ENCODE data around the gene CPPED1. TPM values are rescaled to one million over a fixed set of nuclear protein-coding genes. Genes with fewer than 3 reads are reported as not detected.
A peak's percentile ranks its signal among the peaks of the same experiment; 100 is the strongest.

The CPPED1 gene
- total and polyA plus RNA-seq, 2 of the 4 experiments (the other 2 are of a cell fraction): 5.1 to 6.5 TPM

- Histone ChIP-seq H2BK5ac (ENCODE audit: low read depth, low read length, poor library complexity, severe bottlenecking) (no peak overlapping the region), H2BK15ac (ENCODE audit: low read depth, low read length) (no peak overlapping the region), H3K9me3 (ENCODE audit: control insufficient read depth, insufficient read depth, low read length) (no peaks in the 10 kb centered on the region), H3K4me1 (ENCODE audit: control insufficient read depth, insufficient read depth, low read length) (no peaks in the 10 kb centered on the region), H3K79me1 (ENCODE audit: low read depth in 1 of 2, low read length in 2 of 2) (no peaks in the 10 kb centered on the region), H3K4ac (ENCODE audit: low read depth, low read length) (no peak overlapping the region), H3K56ac (ENCODE audit: extremely low read depth, insufficient read depth, low read length) (no peak overlapping the region), H3K27ac (ENCODE audit: insufficient read depth, low read length) (no peak overlapping the region), H3K4me2 (ENCODE audit: low read depth, low read length) (no peak overlapping the region), H2AK9ac (replicated peaks; ENCODE audit: low read depth, low read length, poor library complexity) (no peak overlapping the region), H2BK20ac (ENCODE audit: low read depth, low read length) (no peak overlapping the region), H2AK5ac (ENCODE audit: low read depth, low read length) (no peak overlapping the region), H3K9ac (ENCODE audit: low read depth, low read length) (no peak overlapping the region), H3K14ac (replicated peaks; ENCODE audit: low read depth, low read length) (no peak overlapping the region), H3K9me1 (ENCODE audit: insufficient read depth, low read length) (no peaks in the 10 kb centered on the region), H4K8ac (ENCODE audit: low read depth in 2 of 2, low read length in 2 of 2) (no peak overlapping the region), H2BK120ac (ENCODE audit: low read depth, low read length) (no peak overlapping the region), H3K4me3 (ENCODE audit: insufficient read depth, low read depth, low read length) (no peak overlapping the region), H4K20me1 (ENCODE audit: insufficient read depth, low read length) (no peaks in the 10 kb centered on the region), H2AFZ (replicated peaks; ENCODE audit: low read length, poor library complexity) (no peak overlapping the region), H3K23ac (ENCODE audit: low read depth, low read length) (no peak overlapping the region), H4K5ac (ENCODE audit: low read depth, low read length) (no peak overlapping the region), H3K18ac (ENCODE audit: low read depth, low read length) (no peak overlapping the region), H3K27me3 (ENCODE audit: control insufficient read depth, insufficient read depth, low read length) (no peaks in the 10 kb centered on the region), H4K91ac (ENCODE audit: insufficient read depth, low read depth, low read length) (no peak overlapping the region), H3K36me3 (ENCODE audit: control insufficient read depth, insufficient read depth, low read length) (no peaks in the 10 kb centered on the region)
- dilution Hi-C loops (cut with HindIII; ENCODE audit: low sequenced_read_pairs, unreplicated experiment) (no loop called here), intact Hi-C loops (cut with micrococcal nuclease) (no loop called here), in situ Hi-C loops (cut with MboI; ENCODE audit: low sequenced_read_pairs) (no loop called here)
- ChIA-PET POLR2A (ENCODE audit: unreplicated experiment) (no interaction called here), CTCF (no interaction called here)
- ATAC-seq (ENCODE audit: low read depth) (no peak), DNase-seq (peak; percentile 13)
- no peak for TF ChIP-seq RFX5 (IDR thresholded peaks at IDR 0.05; ENCODE audit: low read depth, low read length)
- no peak for TF ChIP-seq MAFK (IDR thresholded peaks at IDR 0.05; ENCODE audit: low read depth, low read length)
- TF ChIP-seq RCOR1 (IDR thresholded peaks at IDR 0.05; ENCODE audit: insufficient replicate concordance, low read length): no peak
- TF ChIP-seq SMC3 (IDR thresholded peaks at IDR 0.05; ENCODE audit: low read depth, low read length): no peak
- TF ChIP-seq, protein P1, sequence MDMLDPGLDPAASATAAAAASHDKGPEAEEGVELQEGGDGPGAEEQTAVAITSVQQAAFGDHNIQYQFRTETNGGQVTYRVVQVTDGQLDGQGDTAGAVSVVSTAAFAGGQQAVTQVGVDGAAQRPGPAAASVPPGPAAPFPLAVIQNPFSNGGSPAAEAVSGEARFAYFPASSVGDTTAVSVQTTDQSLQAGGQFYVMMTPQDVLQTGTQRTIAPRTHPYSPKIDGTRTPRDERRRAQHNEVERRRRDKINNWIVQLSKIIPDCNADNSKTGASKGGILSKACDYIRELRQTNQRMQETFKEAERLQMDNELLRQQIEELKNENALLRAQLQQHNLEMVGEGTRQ (IDR thresholded peaks at IDR 0.05; ENCODE audit: low read depth, low read length): no peak
- no peak for TF ChIP-seq POLR2A (IDR thresholded peaks at IDR 0.05; ENCODE audit: low read depth, low read length)
- TF ChIP-seq FOS (IDR thresholded peaks at IDR 0.05; ENCODE audit: low read depth, low read length): no peak
- no peak for TF ChIP-seq MAZ (IDR thresholded peaks at IDR 0.05; ENCODE audit: borderline replicate concordance, low read depth, low read length)
- TF ChIP-seq CTCF (conservative IDR thresholded peaks at IDR 0.05; ENCODE audit: low read depth, low read length): no peak
- no peak for TF ChIP-seq NFE2L2 (IDR thresholded peaks at IDR 0.05; ENCODE audit: low read depth, low read length)
- no peak for TF ChIP-seq RAD21 (IDR thresholded peaks at IDR 0.05; ENCODE audit: low read length)
- TF ChIP-seq BHLHE40 (IDR thresholded peaks at IDR 0.05; ENCODE audit: low read depth, low read length): no peak
- TF ChIP-seq CEBPB (IDR thresholded peaks at IDR 0.05; ENCODE audit: low read depth, low read length): no peak
- TF ChIP-seq ELK1 (IDR thresholded peaks at IDR 0.05; ENCODE audit: borderline replicate concordance, low read depth, low read length): no peak
- no peak for TF ChIP-seq CHD1 (IDR thresholded peaks at IDR 0.05; ENCODE audit: low read depth, low read length)
- no peak for TF ChIP-seq MXI1 (IDR thresholded peaks at IDR 0.05; ENCODE audit: borderline replicate concordance, low read depth, low read length)
- 37% methylated on average over 2 of the region's 3 CpGs; no CpG with 5 or more reads in 1 of the 2 experiments for WGBS, 2 experiments (ENCODE audit: extremely low coverage in 2 of 2, insufficient read length in 1 of 2)
- BruUV-seq (replicated peaks): no TSS peak
Measured at GRCh38 chr16:12763517-12763916, 40.2 kb downstream of the CPPED1 start.

Data from IMR-90 (cell line).